HG03469 (cell line): ENCODE data around the gene CT47C1.
A peak's percentile ranks its signal among the peaks of the same experiment; 100 is the strongest.

Experiments used
- ATAC-seq: cut with Tn5 transposase; IDR thresholded peaks from one replicate; pipeline ENCODE4 v1.9.1; 2021; ENCODE audit warnings: mild to moderate bottlenecking, moderate library complexity, moderate number of reproducible peaks; ENCODE audit not compliant: unreplicated experiment

The CT47C1 gene

DNA sequence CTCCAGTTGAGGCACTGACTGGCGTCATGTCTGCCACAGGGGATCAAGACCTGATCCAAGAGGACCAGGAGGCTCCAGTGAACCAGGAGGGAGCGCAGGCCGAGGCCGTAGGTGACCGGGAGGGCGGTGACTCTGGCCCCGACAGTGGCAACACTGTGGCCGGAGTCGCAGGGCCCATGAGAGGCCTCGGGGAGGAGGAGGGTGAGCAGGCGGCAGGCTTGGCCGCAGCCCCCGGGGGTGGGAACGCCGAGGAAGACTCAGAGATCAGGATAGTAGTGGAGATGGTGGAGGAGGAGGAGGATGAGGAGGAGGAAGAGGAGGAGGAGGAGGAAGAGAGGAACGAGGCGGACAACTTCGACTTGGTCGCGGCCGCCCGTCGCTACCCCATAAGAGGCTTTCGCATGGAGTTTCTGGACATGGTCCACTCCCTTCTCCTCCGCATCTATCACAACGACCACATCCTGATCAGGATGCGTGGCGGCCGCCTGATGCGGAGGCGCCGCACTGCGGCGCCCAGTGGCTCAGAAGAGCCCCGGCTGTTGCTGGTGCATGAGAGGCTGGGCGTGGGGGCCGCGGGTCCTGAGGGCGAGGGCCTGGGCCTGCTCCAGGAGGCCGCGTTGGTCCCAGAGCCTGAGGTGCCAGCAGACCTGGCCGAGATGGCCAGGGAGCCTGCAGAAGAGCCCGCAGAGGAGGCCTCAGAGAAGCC, 560 bp downstream of the CT47C1 start:
- ATAC-seq: no peak

DNA sequence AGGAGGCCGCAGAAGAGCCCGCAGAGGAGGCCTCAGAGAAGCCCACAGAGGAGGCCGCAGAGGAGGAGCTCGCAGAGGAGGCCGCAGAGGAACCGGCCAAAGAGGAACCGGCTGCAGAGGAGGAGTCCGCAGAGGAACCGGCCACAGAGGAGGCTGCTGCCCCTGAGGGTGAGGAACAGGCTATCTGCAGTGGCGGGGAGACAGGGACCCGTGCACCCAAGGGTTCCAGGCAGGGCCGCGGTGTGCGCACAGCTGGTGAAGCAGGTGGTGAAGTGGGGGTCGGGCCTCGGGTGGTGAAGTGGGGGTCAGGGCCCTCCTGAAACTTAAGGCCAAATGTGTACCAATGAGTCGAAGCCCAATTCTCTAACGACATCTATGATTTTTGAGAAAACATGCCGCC, 1.1 kb downstream of the CT47C1 start:
- ATAC-seq: no peak

DNA sequence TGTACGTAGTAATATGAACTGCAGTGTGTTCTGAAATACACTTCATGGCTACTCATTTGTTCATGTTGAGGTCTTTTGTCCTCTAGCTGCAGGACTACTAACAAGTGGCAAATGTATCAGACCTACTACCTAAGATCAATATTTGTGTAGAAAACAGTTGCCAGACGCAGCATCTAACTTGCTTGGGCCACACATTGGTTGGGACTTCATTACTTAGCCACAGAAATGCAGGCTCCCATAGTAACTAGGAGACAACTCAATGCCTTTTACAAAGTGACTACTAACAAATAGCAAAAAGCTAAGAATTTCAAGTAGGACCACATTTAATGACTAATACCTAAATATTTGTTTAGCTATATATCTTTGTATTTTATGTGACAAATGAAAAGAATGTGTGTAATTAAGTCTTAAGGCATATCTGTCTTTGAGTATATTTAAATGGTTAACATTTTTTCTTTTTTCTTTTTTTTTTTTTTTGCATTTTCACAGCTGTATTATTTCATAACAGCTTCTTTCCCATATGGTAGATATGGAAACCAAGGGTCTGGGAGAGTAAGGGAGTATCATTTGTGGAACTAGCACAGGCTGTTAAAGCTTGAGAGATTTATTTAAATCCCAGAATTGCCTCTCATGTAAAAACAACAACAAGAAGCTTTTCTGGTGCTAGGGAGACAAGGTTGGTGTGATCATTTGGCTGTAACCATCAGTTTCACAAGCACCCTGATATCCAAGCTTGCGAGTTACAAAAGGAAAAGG, 2.7 kb downstream of the CT47C1 start:
- no peak for ATAC-seq

DNA sequence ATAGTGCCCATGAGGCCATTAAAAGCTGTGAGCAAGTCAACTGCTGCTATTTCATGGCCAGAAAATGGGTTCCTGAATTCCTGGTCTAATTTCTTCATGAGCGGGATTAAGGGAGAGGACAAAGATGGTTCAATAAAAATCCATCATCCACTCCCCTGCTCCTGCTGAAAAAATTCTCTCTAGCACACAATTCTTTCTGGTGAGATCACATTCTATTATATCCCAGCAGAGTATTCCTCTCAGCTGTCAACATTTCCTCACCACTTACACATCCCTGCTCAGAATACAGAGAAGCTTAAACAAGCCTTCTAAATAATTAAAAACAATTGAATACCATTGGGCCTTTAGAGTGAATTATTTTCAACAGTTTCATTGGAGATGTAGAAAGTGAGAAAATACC, 9.5 kb downstream of the CT47C1 start:
- no peak for ATAC-seq

DNA sequence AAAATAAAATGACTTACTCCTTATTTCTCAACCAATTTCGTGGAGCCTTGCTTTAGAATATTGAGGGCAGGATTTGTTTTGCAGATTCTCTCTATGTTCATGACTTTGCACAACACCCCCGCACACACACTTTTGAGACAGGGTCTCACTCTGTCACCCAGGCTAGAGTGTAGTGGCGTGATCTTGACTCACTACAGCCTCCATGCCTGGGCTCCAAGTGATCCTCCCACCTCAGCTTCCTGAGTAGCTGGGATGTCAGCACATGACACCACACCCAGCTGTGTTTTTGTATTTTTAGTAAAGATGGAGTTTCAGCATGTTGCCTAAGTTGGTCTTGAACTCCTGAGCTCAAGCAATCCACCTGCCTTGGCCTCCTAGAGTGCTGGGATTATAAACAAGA, 12.0 kb downstream of the CT47C1 start:
- ATAC-seq: no peak

DNA sequence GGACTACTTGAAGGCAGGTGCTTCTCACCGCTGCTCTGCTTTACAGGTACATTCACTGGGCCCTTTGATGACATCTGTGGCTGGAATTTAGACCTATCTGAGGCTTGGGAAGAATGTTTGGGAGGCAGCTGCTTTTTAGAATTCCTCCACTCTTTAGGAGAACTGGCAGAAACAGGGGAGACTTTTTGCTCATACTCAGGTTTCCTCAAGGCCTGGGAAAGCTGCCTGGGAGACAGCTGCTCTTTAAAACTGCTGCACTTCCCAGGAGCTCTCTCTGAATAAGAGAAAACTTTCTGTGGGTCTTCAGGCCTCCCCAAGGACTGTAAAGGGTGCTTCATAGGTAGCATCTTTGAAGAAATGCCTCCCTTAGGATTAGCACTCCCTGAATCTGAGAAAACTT, 14.3 kb downstream of the CT47C1 start:
- ATAC-seq: no peak

DNA sequence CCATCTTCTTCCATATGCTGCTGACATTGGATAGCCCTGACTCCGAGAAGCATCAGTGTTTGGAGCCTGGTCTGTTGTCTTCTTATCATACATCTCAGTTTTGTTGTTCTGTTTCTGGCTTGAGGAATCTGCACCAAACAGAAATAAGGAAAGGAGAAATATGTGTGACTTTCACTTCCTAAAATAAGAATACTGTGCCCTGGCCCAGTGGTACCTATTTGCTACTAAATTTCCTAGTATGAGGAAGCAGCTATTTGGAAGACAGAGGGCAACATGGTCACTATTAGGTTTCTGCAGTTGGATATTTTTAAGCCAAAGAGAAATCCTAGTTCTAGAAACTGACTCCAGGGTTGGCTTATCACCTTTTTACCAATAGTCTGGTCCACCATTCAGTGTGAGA, 16.8 kb downstream of the CT47C1 start:
- ATAC-seq: no peak

DNA sequence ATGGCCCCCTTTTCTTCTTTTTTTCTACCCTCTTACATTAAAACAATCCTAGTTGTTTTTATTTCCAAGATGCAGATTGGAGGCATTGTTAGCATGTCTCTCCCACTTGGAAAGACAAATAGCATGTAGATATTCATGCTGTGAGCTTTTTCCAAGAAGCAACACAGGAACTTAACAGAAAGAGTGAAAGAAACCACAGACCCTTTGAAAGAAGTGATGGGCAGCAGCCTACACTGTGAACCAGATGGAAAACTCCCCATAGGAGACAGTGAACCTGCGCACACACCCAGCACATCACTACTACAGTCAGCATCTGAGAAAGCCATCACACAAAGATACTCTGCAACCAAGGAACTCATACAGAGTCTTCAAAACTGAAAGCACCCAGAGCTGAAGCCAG, 17.8 kb downstream of the CT47C1 start:
- no peak for ATAC-seq

DNA sequence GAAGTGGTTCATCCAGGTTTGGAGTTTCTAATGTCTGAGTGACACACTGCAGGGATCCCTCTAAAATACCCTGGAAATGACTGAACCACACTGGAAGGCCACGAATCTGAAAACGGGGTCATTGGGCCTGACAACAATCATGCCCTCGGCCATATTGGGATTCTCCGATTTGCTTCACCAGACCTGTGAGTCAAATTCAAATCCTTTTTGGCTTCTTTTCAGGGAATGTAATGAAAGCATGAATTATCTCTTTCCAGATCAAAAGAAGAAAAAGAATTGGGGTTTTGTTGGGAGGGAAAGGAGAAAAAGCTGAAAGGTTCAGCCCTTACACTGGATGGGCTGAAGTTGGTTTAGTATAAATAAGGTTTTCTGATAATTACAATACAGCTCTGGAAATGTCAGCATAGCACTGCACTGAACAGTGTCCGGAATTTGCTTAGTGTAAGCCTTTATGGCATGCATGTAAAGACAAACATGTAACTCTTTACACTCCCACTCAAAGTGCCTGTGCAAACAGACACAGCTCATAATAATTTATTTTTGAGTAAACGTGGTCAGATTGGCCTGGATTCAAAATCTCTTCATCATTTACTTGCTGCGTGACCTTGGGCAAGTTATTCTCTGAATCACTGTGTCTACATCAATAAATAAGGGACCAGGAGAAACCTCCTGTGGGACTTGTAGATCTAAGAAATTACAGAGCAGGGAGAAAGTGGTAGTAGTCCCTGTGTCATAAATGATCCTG, 21.4 kb downstream of the CT47C1 start:
- no peak for ATAC-seq

DNA sequence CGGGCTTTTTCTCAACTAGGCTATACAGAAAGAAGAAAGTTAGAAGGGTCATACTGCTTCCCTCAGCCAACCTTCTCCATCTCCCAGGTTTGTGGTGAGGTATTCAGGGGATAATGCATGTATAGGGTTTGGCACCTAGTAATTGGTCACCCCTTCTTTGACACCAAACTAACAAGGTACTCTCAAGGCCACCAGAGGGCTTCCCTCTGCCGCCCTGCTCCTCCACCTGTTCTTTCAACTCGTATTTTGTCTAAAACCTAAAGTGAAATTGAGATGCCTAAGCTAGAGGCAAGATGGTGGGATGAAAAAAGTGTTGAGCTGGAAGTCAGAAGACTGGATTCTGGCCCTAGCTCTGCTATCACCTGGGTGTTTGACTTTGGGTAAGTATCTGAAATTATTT, 22.0 kb downstream of the CT47C1 start:
- no peak for ATAC-seq

DNA sequence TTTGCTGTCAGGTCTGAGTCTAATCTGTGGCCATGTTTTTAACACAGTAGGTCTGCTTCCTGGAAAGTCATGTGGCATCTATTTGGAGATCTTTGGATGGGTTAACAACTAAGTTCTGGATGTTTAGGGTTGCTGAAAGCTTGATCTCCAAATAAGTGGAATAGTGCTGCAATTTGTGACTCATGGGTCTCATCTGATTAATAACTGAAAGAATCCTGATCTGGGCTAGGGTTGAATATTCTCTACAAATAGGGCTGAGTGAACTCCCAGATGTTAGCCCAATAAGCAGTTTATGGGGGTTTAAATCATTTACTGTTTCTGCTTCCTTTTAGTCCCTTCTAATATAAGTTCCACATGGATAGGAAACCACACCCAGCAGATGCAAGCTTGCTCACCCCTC, 23.1 kb downstream of the CT47C1 start:
- ATAC-seq: no peak

DNA sequence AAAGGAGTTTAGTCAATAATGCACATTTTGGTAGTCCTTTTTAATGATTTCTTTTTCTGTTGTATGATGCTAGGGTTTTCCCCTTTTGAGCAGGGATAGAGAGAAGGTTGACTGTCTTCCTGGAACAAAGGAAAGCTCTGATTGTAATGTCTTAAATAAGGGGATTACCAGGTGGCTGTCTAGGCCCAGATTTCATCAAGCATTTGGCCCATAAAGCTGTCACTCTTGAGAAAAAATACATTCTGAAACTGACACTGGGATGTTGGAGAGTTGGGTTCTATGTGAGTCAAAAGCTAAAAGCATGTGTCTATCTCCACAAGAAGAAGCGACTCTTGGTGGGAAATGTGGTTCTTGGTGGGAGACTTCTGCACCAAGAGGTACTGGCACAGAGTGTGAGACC, 28.4 kb downstream of the CT47C1 start:
- ATAC-seq: no peak

DNA sequence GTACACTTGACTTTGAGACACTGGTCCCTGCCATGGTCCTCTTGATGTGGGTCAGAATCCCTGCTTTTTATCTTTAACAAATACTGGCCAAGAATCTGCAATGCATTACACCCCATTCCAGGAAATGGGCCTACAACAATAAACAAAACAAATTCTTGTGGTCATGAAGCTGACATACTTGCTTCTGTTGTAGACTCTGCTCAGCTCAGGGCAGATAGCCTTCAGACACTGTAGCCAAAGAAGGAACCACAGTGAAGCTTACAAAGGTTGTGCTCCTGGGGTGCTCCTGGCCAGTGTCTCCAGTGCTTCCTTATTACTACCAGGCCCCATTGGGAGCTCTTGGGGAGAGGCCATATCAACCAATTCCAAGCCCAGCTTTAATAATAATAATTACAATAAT, 33.0 kb downstream of the CT47C1 start:
- ATAC-seq: no peak

DNA sequence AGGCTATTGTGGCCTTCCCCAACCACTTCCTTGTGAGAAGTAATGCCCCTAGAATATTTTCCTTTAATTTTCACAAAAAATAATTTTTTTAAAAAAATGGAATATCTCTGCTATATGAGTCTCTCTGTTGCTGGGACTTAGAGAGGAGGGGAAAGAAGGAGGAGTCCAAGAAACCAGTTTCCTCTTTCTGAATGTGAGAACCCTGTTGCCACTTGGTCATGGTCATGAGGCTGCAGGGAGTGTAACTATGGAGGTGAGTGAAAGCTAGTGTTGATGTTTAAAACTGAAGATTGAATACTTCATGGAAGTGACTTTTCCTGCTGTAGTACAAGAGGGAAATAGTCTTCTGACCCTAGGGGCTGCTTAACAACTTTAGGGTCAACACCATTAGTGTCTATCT, 34.4 kb downstream of the CT47C1 start:
- ATAC-seq: no peak

DNA sequence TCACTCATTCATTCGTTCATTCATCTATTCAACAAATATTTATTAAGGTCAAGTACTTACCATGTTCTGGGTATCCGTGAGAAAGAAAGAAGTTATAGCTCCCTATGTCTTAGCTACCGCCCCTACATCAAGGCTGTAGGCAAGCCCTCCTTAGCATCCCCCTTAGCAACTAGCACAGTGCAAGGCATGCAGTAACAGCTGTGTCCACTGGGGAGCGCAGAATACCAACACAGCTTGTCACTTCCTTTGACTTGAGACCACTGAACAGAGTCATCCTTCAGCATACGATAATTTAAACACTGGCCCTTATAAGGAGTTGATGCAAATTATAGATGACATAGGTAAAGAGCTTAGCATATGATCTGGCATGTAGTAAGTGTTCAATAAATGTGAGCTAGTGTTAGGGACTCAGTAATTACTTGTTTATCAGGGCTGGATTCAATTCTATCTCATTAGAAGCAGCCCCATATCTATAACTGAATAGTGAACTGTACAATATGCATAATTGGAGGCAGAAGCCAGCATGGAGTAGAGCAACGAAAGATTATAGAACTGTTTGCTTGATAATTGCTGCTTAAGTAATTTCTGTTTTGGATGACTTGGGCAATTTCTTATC, 46.1 kb downstream of the CT47C1 start:
- peak; percentile 67 for ATAC-seq

DNA sequence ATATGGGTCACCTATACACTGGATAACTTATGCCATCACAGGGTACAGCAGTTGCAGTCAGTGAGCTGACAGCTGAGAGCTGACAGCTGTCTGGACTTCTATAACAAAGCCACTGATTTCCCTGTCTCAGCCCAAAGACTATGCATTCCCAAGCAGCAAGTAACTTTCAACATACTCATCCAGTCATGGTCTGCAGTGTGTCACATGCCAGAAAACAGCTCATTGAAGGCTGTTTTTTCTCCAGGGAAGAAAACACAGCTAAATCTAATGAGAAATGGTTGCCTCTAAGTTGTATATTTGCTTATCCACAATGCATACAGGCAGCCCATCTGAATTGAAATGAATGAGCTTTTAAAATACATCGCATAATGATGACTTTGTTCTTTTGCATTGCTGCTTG, 48.5 kb downstream of the CT47C1 start:
- ATAC-seq: no peak
